Gastrocnemius medialis (tissue), 4 donors: ENCODE data around the gene RAB7A.

ENCODE experiments used
- POLR2A ChIP-seq, 2 donors: fragments of 450-650 bp; IDR thresholded peaks; one replicate each; pipeline ENCODE4 v1.6.1; 2017; ENCODE audit warnings: antibody characterized with exemption in 2 of 2, mild to moderate bottlenecking in 2 of 2, moderate library complexity in 2 of 2
- TF ChIP-seq, protein P1 (sequence below), 5 experiments: fragments of 450-650 bp in 3 of 5; fragments of 200-600 bp in 2 of 5; sonication (generic) in 2 of 5; IDR thresholded peaks in 4 of 5; conservative IDR thresholded peaks in 1 of 5; 1 replicate in 4 of 5; 2 replicates in 1 of 5; pipeline ENCODE4 v1.5.1; 2016 to 2019; ENCODE audit warnings: antibody characterized with exemption in 5 of 5, mild to moderate bottlenecking in 3 of 5, moderate library complexity in 3 of 5

DNA sequence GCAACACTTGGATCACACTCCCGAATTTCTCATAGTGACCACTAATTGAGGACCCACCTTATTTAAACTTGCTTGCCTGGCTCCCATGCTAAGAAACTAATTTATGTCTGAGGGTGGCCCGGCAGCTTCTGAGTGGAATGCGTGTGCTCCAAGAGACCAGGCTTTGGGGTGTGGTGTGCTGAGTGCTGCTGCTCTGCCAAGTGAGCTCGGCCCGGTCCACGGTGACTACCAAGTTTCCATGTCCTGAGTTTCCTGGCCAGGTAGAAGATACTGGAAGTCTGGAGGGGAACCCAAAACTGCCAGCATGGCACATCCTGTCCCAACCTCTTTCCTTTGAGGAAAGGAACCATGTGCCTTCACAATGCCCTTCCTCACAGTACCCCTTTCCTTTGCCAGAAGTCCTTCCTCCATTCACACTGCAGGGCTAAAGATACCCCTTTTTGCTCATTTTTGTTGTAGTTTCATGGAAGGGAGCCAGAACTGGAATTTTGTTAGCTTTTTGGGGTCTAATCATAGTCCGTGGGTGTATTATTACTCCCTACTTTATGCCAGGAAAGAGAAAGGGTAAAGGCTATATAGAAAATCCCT, 94.4 kb downstream of the RAB7A start:
- TF ChIP-seq, protein P1, sequence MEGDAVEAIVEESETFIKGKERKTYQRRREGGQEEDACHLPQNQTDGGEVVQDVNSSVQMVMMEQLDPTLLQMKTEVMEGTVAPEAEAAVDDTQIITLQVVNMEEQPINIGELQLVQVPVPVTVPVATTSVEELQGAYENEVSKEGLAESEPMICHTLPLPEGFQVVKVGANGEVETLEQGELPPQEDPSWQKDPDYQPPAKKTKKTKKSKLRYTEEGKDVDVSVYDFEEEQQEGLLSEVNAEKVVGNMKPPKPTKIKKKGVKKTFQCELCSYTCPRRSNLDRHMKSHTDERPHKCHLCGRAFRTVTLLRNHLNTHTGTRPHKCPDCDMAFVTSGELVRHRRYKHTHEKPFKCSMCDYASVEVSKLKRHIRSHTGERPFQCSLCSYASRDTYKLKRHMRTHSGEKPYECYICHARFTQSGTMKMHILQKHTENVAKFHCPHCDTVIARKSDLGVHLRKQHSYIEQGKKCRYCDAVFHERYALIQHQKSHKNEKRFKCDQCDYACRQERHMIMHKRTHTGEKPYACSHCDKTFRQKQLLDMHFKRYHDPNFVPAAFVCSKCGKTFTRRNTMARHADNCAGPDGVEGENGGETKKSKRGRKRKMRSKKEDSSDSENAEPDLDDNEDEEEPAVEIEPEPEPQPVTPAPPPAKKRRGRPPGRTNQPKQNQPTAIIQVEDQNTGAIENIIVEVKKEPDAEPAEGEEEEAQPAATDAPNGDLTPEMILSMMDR (IDR thresholded peaks at IDR 0.05 in 4 of 5, conservative IDR thresholded peaks at IDR 0.05 in 1 of 5): no peak
- no peak for TF ChIP-seq POLR2A (IDR thresholded peaks at IDR 0.05)
